Endodermal cell (in vitro differentiated cells): ENCODE results near the gene KDM2B. TPM values are rescaled to one million over a fixed set of nuclear protein-coding genes. Genes with fewer than 3 reads are reported as not detected.

Source experiments
- DNase-seq: peaks from one replicate; pipeline ENCODE4 v3.0.0-alpha.2; 2017
- H3K27ac ChIP-seq: 2 replicates; pipeline ENCODE4 v1.5.1; 2013; ENCODE audit warnings: mild to moderate bottlenecking, low read depth, low read length, moderate library complexity
- H3K27me3 ChIP-seq: 2 replicates; pipeline ENCODE4 v1.6.1; 2013; ENCODE audit warnings: mild to moderate bottlenecking, low read length, moderate library complexity; ENCODE audit not compliant: insufficient read depth, control insufficient read depth, poor library complexity, severe bottlenecking
- H3K36me3 ChIP-seq: 2 replicates; pipeline ENCODE4 v1.7.0; 2013; ENCODE audit warnings: mild to moderate bottlenecking, low read length, moderate library complexity; ENCODE audit not compliant: control insufficient read depth, insufficient read depth
- H3K4me1 ChIP-seq: one replicate; pipeline ENCODE4 v1.7.0; 2013; ENCODE audit warnings: low read length; ENCODE audit not compliant: control insufficient read depth, insufficient read depth
- H3K4me3 ChIP-seq: 2 replicates; pipeline ENCODE4 v1.5.1; 2013; ENCODE audit warnings: mild to moderate bottlenecking, low read length, moderate library complexity
- H3K9ac ChIP-seq: 2 replicates; pipeline ENCODE4 v1.6.1; 2013; ENCODE audit warnings: mild to moderate bottlenecking, low read length, moderate library complexity; ENCODE audit not compliant: poor library complexity, severe bottlenecking; ENCODE audit errors: extremely low read depth
- H3K9me3 ChIP-seq: 2 replicates; pipeline ENCODE4 v1.6.1; 2013; ENCODE audit warnings: mild to moderate bottlenecking, low read length, moderate library complexity; ENCODE audit not compliant: control insufficient read depth
- H3K27ac Mint-ChIP-seq: 2 replicates; pipeline ENCODE4 v1.8.0; 2020; ENCODE audit warnings: mixed read lengths
- H3K27me3 Mint-ChIP-seq: 2 replicates; pipeline ENCODE4 v1.8.0; 2021; ENCODE audit warnings: mild to moderate bottlenecking, mixed read lengths; ENCODE audit not compliant: insufficient read depth
- H3K36me3 Mint-ChIP-seq: 2 replicates; pipeline ENCODE4 v1.8.0; 2020; ENCODE audit warnings: low read depth, mixed read lengths
- H3K4me1 Mint-ChIP-seq: 2 replicates; pipeline ENCODE4 v1.8.0; 2020; ENCODE audit warnings: mixed read lengths
- H3K4me3 Mint-ChIP-seq: 2 replicates; pipeline ENCODE4 v1.8.0; 2020; ENCODE audit warnings: mild to moderate bottlenecking, moderate library complexity, mixed read lengths
- H3K9me3 Mint-ChIP-seq: 2 replicates; pipeline ENCODE4 v1.8.0; 2020; ENCODE audit warnings: mild to moderate bottlenecking, mixed read lengths
- CTCF ChIP-seq: fragments of 200-600 bp; sonication (generic); conservative IDR thresholded peaks from 2 replicates; pipeline ENCODE4 v1.5.0; 2021; ENCODE audit warnings: antibody characterized with exemption, mild to moderate bottlenecking
- WGBS, 2 experiments: methylation state at CpG; one replicate each; pipeline versions ENCODE4 v1.1.5 to v1.1.7; 2013; ENCODE audit warnings: missing lambda C conversion rate in 2 of 2, mixed read lengths in 1 of 2; ENCODE audit not compliant: insufficient coverage in 1 of 2, insufficient read length in 1 of 2; 5-methylcytosine and 5-hydroxymethylcytosine counted together
- total RNA-seq, 2 donors: library from RNA; stranded (reverse); fragmentation: NEBNext Ultra II Directional in 1 of 2; extraction: Animal tissue kit (Norgen Biotek cat#: 25700) in 1 of 2; gene quantifications; 2 replicates in 1 of 2; 3 replicates in 1 of 2; pipeline ENCODE4 v1.2.1, GENCODE V29; 2021

KDM2B gene
- total RNA-seq, 2 donors from 2014 or later = 103 to 125 TPM

GRCh38 chr12:121596526-121596925 lies 15.7 kb upstream of the KDM2B start:
- H3K4me3 Mint-ChIP-seq = no peak overlapping the region
- Histone ChIP-seq H3K27me3 (no peaks in the 10 kb centered on the region), H3K27ac (no peak overlapping the region), H3K4me3 (no peak overlapping the region), H3K9me3 (no peaks in the 10 kb centered on the region), H3K36me3 (peaks cover 7% of the 10 kb centered on the region), H3K9ac (no peak overlapping the region), H3K4me1 (no peaks in the 10 kb centered on the region)
- 90 to 98% methylated on average over 3 to 5 of the region's 5 CpGs for WGBS, 2 experiments
- H3K27me3 Mint-ChIP-seq = no peaks in the 10 kb centered on the region
- H3K9me3 Mint-ChIP-seq = no peaks in the 10 kb centered on the region
- H3K27ac Mint-ChIP-seq = no peak overlapping the region
- peaks cover 30% of the 10 kb centered on the region for H3K36me3 Mint-ChIP-seq
- no peak for TF ChIP-seq CTCF
- no peak for DNase-seq
- H3K4me1 Mint-ChIP-seq = peaks cover 13% of the 10 kb centered on the region

GRCh38 chr12:121595520-121595919 lies 14.7 kb upstream of the KDM2B start:
- no peak for DNase-seq

GRCh38 chr12:121592320-121592719 lies 11.5 kb upstream of the KDM2B start:
- Mint-ChIP-seq H3K36me3 (peaks cover 32% of the 10 kb centered on the region), H3K27me3 (no peaks in the 10 kb centered on the region), H3K9me3 (no peaks in the 10 kb centered on the region), H3K4me3 (no peak overlapping the region), H3K4me1 (peaks cover 10% of the 10 kb centered on the region), H3K27ac (no peak overlapping the region)
- Histone ChIP-seq H3K9me3 (no peaks in the 10 kb centered on the region), H3K27me3 (no peaks in the 10 kb centered on the region), H3K4me3 (no peak overlapping the region), H3K9ac (no peak overlapping the region), H3K36me3 (peaks cover 7% of the 10 kb centered on the region), H3K4me1 (no peaks in the 10 kb centered on the region), H3K27ac (no peak overlapping the region)
- TF ChIP-seq CTCF = no peak
- WGBS, 2 experiments = 79 to 91% methylated on average over 3 to 4 of the region's 4 CpGs
- peak; percentile 40 for DNase-seq

More at GRCh38 chr12:121595520-121595919, 14.7 kb upstream of the KDM2B start:
- Histone ChIP-seq H3K9me3 (no peaks in the 10 kb centered on the region), H3K27me3 (no peaks in the 10 kb centered on the region), H3K9ac (no peak overlapping the region), H3K27ac (no peak overlapping the region), H3K36me3 (peaks cover 7% of the 10 kb centered on the region), H3K4me3 (no peak overlapping the region), H3K4me1 (no peaks in the 10 kb centered on the region)
- 96 to 100% methylated on average over 12 of the region's 12 CpGs for WGBS, 2 experiments
- peaks cover 32% of the 10 kb centered on the region for H3K36me3 Mint-ChIP-seq
- H3K27ac Mint-ChIP-seq = no peak overlapping the region
- H3K4me3 Mint-ChIP-seq = no peak overlapping the region
- H3K27me3 Mint-ChIP-seq = no peaks in the 10 kb centered on the region
- H3K9me3 Mint-ChIP-seq = no peaks in the 10 kb centered on the region
- H3K4me1 Mint-ChIP-seq = peaks cover 13% of the 10 kb centered on the region
- no peak for TF ChIP-seq CTCF
